Activated naive CD8-positive, alpha-beta T cell treated with anti-CD3 and anti-CD28 coated beads for 36 hours (primary cell): ENCODE results near the gene TPX2. TPM values are rescaled to one million over a fixed set of nuclear protein-coding genes. Genes with fewer than 3 reads are reported as not detected.
"Not testable (repeated sequence)": the region's sequence is repeated elsewhere in the genome, so short reads cannot be mapped to it uniquely, and the experiment has no call there.

Experiments
- DNase-seq: peaks from one replicate; pipeline ENCODE4 v3.0.0; 2021
- H3K27ac Mint-ChIP-seq: one replicate; pipeline ENCODE4 v1.8.0; 2022; ENCODE audit warnings: mild to moderate bottlenecking, moderate library complexity, mixed read lengths
- H3K27me3 Mint-ChIP-seq: one replicate; pipeline ENCODE4 v1.8.0; 2022; ENCODE audit warnings: mild to moderate bottlenecking, mixed read lengths
- H3K36me3 Mint-ChIP-seq: one replicate; pipeline ENCODE4 v1.8.0; 2021; ENCODE audit warnings: mild to moderate bottlenecking, mixed read lengths
- H3K4me1 Mint-ChIP-seq: one replicate; pipeline ENCODE4 v1.8.0; 2021; ENCODE audit warnings: mixed read lengths
- H3K4me3 Mint-ChIP-seq: one replicate; pipeline ENCODE4 v1.8.0; 2022; ENCODE audit warnings: mild to moderate bottlenecking, moderate library complexity, mixed read lengths
- H3K9me3 Mint-ChIP-seq: one replicate; pipeline ENCODE4 v1.8.0; 2022; ENCODE audit warnings: mixed read lengths
- total RNA-seq, 2 experiments: library from RNA; stranded (reverse); gene quantifications; one replicate each; pipeline ENCODE4 v1.2.3, GENCODE V29; 2021

The TPX2 gene
- total RNA-seq, 2 experiments from 2014 or later, result 111 TPM

- Mint-ChIP-seq H3K4me1 (peaks cover 3% of the 10 kb centered on the region), H3K4me3 (no peak overlapping the region), H3K27ac (no peak overlapping the region), H3K27me3 (no peaks in the 10 kb centered on the region), H3K9me3 (no peaks in the 10 kb centered on the region), H3K36me3 (no peaks in the 10 kb centered on the region)
- DNase-seq, result peak; percentile 75
Measured at GRCh38 chr20:31822421-31823330, 83.6 kb downstream of the TPX2 start.

GRCh38 chr20:31823360-31824124, 84.5 kb downstream of the TPX2 start:
- no peak overlapping the region for H3K27ac Mint-ChIP-seq
- H3K4me1 Mint-ChIP-seq, result peaks cover 3% of the 10 kb centered on the region
- H3K36me3 Mint-ChIP-seq, result no peaks in the 10 kb centered on the region
- no peaks in the 10 kb centered on the region for H3K9me3 Mint-ChIP-seq
- DNase-seq, result no peak
- no peaks in the 10 kb centered on the region for H3K27me3 Mint-ChIP-seq
- no peak overlapping the region for H3K4me3 Mint-ChIP-seq

- Mint-ChIP-seq H3K4me1 (peaks cover 3% of the 10 kb centered on the region), H3K9me3 (no peaks in the 10 kb centered on the region), H3K4me3 (no peak overlapping the region), H3K36me3 (no peaks in the 10 kb centered on the region), H3K27ac (no peak overlapping the region), H3K27me3 (no peaks in the 10 kb centered on the region)
- no peak for DNase-seq
Measured at GRCh38 chr20:31824125-31824485, 85.0 kb downstream of the TPX2 start.

GRCh38 chr20:31824554-31825313, 85.6 kb downstream of the TPX2 start:
- Mint-ChIP-seq H3K27ac (no peak overlapping the region), H3K4me1 (peaks cover 3% of the 10 kb centered on the region), H3K27me3 (no peaks in the 10 kb centered on the region), H3K4me3 (no peak overlapping the region), H3K36me3 (no peaks in the 10 kb centered on the region), H3K9me3 (no peaks in the 10 kb centered on the region)
- DNase-seq, result no peak

GRCh38 chr20:31826074-31826473, 87.0 kb downstream of the TPX2 start:
- Mint-ChIP-seq H3K4me1 (peaks cover 3% of the 10 kb centered on the region), H3K9me3 (no peaks in the 10 kb centered on the region), H3K36me3 (no peaks in the 10 kb centered on the region), H3K27ac (no peak overlapping the region), H3K4me3 (no peak overlapping the region), H3K27me3 (no peaks in the 10 kb centered on the region)
- DNase-seq, result no peak

GRCh38 chr20:31827059-31827458, 88.0 kb downstream of the TPX2 start:
- DNase-seq, result no peak
- no peak overlapping the region for H3K4me3 Mint-ChIP-seq
- no peaks in the 10 kb centered on the region for H3K9me3 Mint-ChIP-seq
- H3K4me1 Mint-ChIP-seq, result peaks cover 3% of the 10 kb centered on the region
- H3K27me3 Mint-ChIP-seq, result no peaks in the 10 kb centered on the region
- H3K36me3 Mint-ChIP-seq, result no peaks in the 10 kb centered on the region
- H3K27ac Mint-ChIP-seq, result no peak overlapping the region

- H3K36me3 Mint-ChIP-seq, result not testable (repeated sequence)
Measured at GRCh38 chr20:31828016-31828415, 88.9 kb downstream of the TPX2 start.

GRCh38 chr20:31829731-31830130, 90.6 kb downstream of the TPX2 start:
- no peaks in the 10 kb centered on the region for H3K9me3 Mint-ChIP-seq
- H3K4me1 Mint-ChIP-seq, result no peaks in the 10 kb centered on the region
- DNase-seq, result no peak
- H3K36me3 Mint-ChIP-seq, result no peaks in the 10 kb centered on the region
- H3K4me3 Mint-ChIP-seq, result no peak overlapping the region
- no peaks in the 10 kb centered on the region for H3K27me3 Mint-ChIP-seq
- H3K27ac Mint-ChIP-seq, result no peak overlapping the region

More at GRCh38 chr20:31828016-31828415, 88.9 kb downstream of the TPX2 start:
- H3K9me3 Mint-ChIP-seq, DNase-seq, H3K4me1 Mint-ChIP-seq, H3K27ac Mint-ChIP-seq, H3K27me3 Mint-ChIP-seq, H3K4me3 Mint-ChIP-seq: not testable (repeated sequence)

- no peak overlapping the region for H3K27ac Mint-ChIP-seq
- H3K4me1 Mint-ChIP-seq, result no peaks in the 10 kb centered on the region
- H3K36me3 Mint-ChIP-seq, result no peaks in the 10 kb centered on the region
- H3K9me3 Mint-ChIP-seq, result no peaks in the 10 kb centered on the region
- H3K27me3 Mint-ChIP-seq, result no peaks in the 10 kb centered on the region
- DNase-seq, result no peak
- no peak overlapping the region for H3K4me3 Mint-ChIP-seq
Measured at GRCh38 chr20:31830406-31830981, 91.4 kb downstream of the TPX2 start.

- H3K27me3 Mint-ChIP-seq, result no peaks in the 10 kb centered on the region
- no peak overlapping the region for H3K27ac Mint-ChIP-seq
- H3K4me1 Mint-ChIP-seq, result peaks cover 5% of the 10 kb centered on the region
- no peak for DNase-seq
- no peaks in the 10 kb centered on the region for H3K36me3 Mint-ChIP-seq
- H3K4me3 Mint-ChIP-seq, result no peak overlapping the region
- no peaks in the 10 kb centered on the region for H3K9me3 Mint-ChIP-seq
Measured at GRCh38 chr20:31831211-31831610, 92.1 kb downstream of the TPX2 start.

GRCh38 chr20:31831771-31832306, 92.7 kb downstream of the TPX2 start:
- no peak overlapping the region for H3K4me3 Mint-ChIP-seq
- H3K4me1 Mint-ChIP-seq, result peaks cover 8% of the 10 kb centered on the region
- DNase-seq, result no peak
- no peaks in the 10 kb centered on the region for H3K27me3 Mint-ChIP-seq
- no peak overlapping the region for H3K27ac Mint-ChIP-seq
- no peaks in the 10 kb centered on the region for H3K9me3 Mint-ChIP-seq
- no peaks in the 10 kb centered on the region for H3K36me3 Mint-ChIP-seq

GRCh38 chr20:31833130-31833930, 94.2 kb downstream of the TPX2 start:
- H3K27me3 Mint-ChIP-seq, result no peaks in the 10 kb centered on the region

GRCh38 chr20:31833931-31834521, 94.9 kb downstream of the TPX2 start:
- Mint-ChIP-seq H3K36me3 (no peaks in the 10 kb centered on the region), H3K4me3 (no peak overlapping the region), H3K27ac (no peak overlapping the region), H3K9me3 (no peaks in the 10 kb centered on the region), H3K4me1 (peaks cover 8% of the 10 kb centered on the region), H3K27me3 (no peaks in the 10 kb centered on the region)
- DNase-seq, result no peak

More at GRCh38 chr20:31833130-31833930, 94.2 kb downstream of the TPX2 start:
- no peaks in the 10 kb centered on the region for H3K9me3 Mint-ChIP-seq
- H3K4me3 Mint-ChIP-seq, result no peak overlapping the region
- peaks cover 8% of the 10 kb centered on the region for H3K4me1 Mint-ChIP-seq
- H3K36me3 Mint-ChIP-seq, result no peaks in the 10 kb centered on the region
- H3K27ac Mint-ChIP-seq, result no peak overlapping the region
- peak; percentile 55 for DNase-seq

- H3K9me3 Mint-ChIP-seq, result no peaks in the 10 kb centered on the region
- H3K4me1 Mint-ChIP-seq, result peaks cover 8% of the 10 kb centered on the region
- no peak overlapping the region for H3K4me3 Mint-ChIP-seq
- no peaks in the 10 kb centered on the region for H3K27me3 Mint-ChIP-seq
- H3K36me3 Mint-ChIP-seq, result no peaks in the 10 kb centered on the region
- DNase-seq, result no peak
- H3K27ac Mint-ChIP-seq, result no peak overlapping the region
Measured at GRCh38 chr20:31835554-31835953, 96.5 kb downstream of the TPX2 start.
